ENCODE data around the gene KRT33B.

Gene KRT33B

GRCh38 chr17:41333098-41333497, 36.5 kb downstream of the KRT33B start:
- Histone ChIP-seq H3K4me1 (ENCODE audit: low read depth, poor library complexity, severe bottlenecking) (peaks cover 4% of the 10 kb centered on the region), H4K20me1 (ENCODE audit: insufficient read depth) (no peaks in the 10 kb centered on the region), H3K4me2 (no peak overlapping the region), H3K27ac (no peak overlapping the region), H2AFZ (ENCODE audit: low read depth) (no peak overlapping the region), H3K27me3 (ENCODE audit: insufficient read depth, low read depth) (peaks cover 18% of the 10 kb centered on the region; the same call in 1 of the 2 replicates), H3K4me3 (IDR thresholded peaks at IDR 0.05; ENCODE audit: insufficient read depth, low read depth, low read length) (no peak overlapping the region), H3K79me2 (ENCODE audit: insufficient read depth, low read depth) (no peaks in the 10 kb centered on the region), H3K36me3 (ENCODE audit: insufficient read depth) (no peaks in the 10 kb centered on the region), H3K9ac (no peak overlapping the region)
- TF ChIP-seq CTCF (conservative IDR thresholded peaks at IDR 0.05; ENCODE audit: low read depth, low read length): no peak

GRCh38 chr17:41332239-41332638, 37.4 kb downstream of the KRT33B start:
- Histone ChIP-seq H4K20me1 (ENCODE audit: insufficient read depth) (no peaks in the 10 kb centered on the region), H3K4me2 (no peak overlapping the region), H3K9ac (no peak overlapping the region)

GRCh38 chr17:41331606-41332005, 38.0 kb downstream of the KRT33B start:
- Histone ChIP-seq H3K27me3 (ENCODE audit: insufficient read depth, low read depth) (peaks cover 4% of the 10 kb centered on the region; the same call in 1 of the 2 replicates), H3K27ac (no peak overlapping the region), H3K36me3 (ENCODE audit: insufficient read depth) (no peaks in the 10 kb centered on the region), H4K20me1 (ENCODE audit: insufficient read depth) (no peaks in the 10 kb centered on the region), H3K4me2 (no peak overlapping the region), H2AFZ (ENCODE audit: low read depth) (no peak overlapping the region), H3K79me2 (ENCODE audit: insufficient read depth, low read depth) (no peaks in the 10 kb centered on the region), H3K9ac (no peak overlapping the region), H3K4me1 (ENCODE audit: low read depth, poor library complexity, severe bottlenecking) (no peaks in the 10 kb centered on the region), H3K4me3 (IDR thresholded peaks at IDR 0.05; ENCODE audit: insufficient read depth, low read depth, low read length) (no peak overlapping the region)
- TF ChIP-seq CTCF (conservative IDR thresholded peaks at IDR 0.05; ENCODE audit: low read depth, low read length): no peak

More at GRCh38 chr17:41332239-41332638, 37.4 kb downstream of the KRT33B start:
- H2AFZ ChIP-seq (ENCODE audit: low read depth): no peak overlapping the region
- peaks cover 9% of the 10 kb centered on the region; the same call in 1 of the 2 replicates for H3K27me3 ChIP-seq (ENCODE audit: insufficient read depth, low read depth)
- H3K79me2 ChIP-seq (ENCODE audit: insufficient read depth, low read depth): no peaks in the 10 kb centered on the region
- H3K4me3 ChIP-seq (IDR thresholded peaks at IDR 0.05; ENCODE audit: insufficient read depth, low read depth, low read length): no peak overlapping the region
- no peaks in the 10 kb centered on the region for H3K36me3 ChIP-seq (ENCODE audit: insufficient read depth)
- H3K27ac ChIP-seq: no peak overlapping the region
- no peaks in the 10 kb centered on the region for H3K4me1 ChIP-seq (ENCODE audit: low read depth, poor library complexity, severe bottlenecking)
- TF ChIP-seq CTCF (conservative IDR thresholded peaks at IDR 0.05; ENCODE audit: low read depth, low read length): no peak

GRCh38 chr17:41329279-41329948, 40.2 kb downstream of the KRT33B start:
- TF ChIP-seq CTCF (conservative IDR thresholded peaks at IDR 0.05; ENCODE audit: low read depth, low read length): peak; percentile 77
- no peaks in the 10 kb centered on the region for H3K79me2 ChIP-seq (ENCODE audit: insufficient read depth, low read depth)
- no peak overlapping the region for H3K27ac ChIP-seq
- no peaks in the 10 kb centered on the region; the same call in 1 of the 2 replicates for H3K27me3 ChIP-seq (ENCODE audit: insufficient read depth, low read depth)
- H2AFZ ChIP-seq (ENCODE audit: low read depth): no peak overlapping the region
- no peak overlapping the region for H3K4me2 ChIP-seq
- H3K36me3 ChIP-seq (ENCODE audit: insufficient read depth): no peaks in the 10 kb centered on the region
- H4K20me1 ChIP-seq (ENCODE audit: insufficient read depth): no peaks in the 10 kb centered on the region
- H3K9ac ChIP-seq: no peak overlapping the region
- no peak overlapping the region for H3K4me3 ChIP-seq (IDR thresholded peaks at IDR 0.05; ENCODE audit: insufficient read depth, low read depth, low read length)
- H3K4me1 ChIP-seq (ENCODE audit: low read depth, poor library complexity, severe bottlenecking): no peaks in the 10 kb centered on the region
